Measurements from ENCODE around the gene MLXIPL. TPM values are rescaled to one million over a fixed set of nuclear protein-coding genes. Genes with fewer than 3 reads are reported as not detected.
"Not testable (repeated sequence)": the region's sequence is repeated elsewhere in the genome, so short reads cannot be mapped to it uniquely, and the experiment has no call there.

MLXIPL gene
- total RNA-seq, 1 donor from 2014 or later = 0.15 TPM

DNA sequence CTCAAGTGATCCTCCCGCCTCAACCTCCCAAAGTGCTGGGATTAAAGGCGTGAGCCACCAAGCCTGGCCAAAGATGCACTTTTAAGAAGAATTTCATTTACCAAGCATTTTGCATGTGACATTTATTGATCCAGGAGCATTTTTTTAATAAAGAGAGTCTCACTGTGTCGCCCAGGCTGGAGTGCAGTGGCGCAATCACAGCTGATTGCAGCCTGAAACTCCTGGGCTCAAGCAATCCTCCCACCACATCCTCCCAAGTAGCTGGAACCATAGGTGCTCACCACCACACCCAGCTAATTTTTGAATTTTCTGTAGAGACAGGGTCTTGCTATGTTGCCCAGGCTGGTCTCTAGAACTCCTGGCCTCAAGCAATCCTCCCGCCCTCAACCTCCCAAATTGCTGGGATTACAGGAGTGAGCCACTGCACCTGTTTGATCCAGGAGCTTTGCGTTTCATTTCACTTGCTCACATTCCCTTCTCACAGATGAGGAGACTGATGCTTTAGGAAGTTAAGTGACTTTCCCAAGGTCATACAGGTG, 41.6 kb downstream of the MLXIPL start:
- DNase-seq (ENCODE audit: low read depth) = no peak

GRCh38 chr7:73581006-73581405, 43.3 kb downstream of the MLXIPL start:
- DNase-seq (ENCODE audit: low read depth) = not testable (repeated sequence)

DNA sequence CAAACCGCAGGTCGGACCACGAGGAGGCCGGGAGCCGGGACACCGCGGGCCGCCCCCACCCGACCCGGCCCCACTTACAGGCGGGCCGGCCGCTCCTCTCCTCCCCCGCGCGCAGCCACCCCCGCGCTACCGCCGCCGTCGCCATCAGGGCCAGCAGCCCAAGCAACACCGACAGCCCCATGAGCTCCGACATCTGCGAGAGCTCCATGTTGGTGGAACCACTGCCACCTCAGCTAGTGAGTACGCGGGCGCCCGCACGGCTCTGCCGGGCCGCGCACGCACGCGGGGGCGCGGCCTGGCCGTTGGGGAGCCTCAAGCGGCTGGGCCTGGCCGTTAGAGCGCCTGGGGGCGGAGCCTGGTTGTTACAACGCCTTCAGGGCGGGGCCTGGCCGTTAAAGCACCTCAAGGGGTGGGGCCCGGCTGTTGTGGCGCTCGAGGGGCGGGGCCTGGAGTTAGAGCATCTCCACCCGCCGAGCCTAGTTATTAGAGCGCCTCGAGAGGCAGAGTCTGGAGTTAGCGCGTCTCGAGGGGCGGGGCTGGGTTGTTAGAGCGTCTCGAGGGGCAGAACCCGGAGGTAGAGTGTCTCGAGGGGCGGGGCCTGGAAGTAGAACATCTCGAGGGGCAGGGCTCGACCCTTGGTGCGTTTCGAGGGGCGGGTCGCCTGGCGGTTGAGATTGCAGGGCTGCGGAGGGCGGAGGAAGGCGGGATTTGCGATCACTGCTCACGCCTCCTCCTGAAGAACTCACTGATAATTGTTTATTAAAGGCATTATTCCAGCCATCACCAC, 45.8 kb downstream of the MLXIPL start, which contains the start of gene TBL2:
TSS of gene TBL2 (minus strand) at position 238 of the 787 bp plus-strand sequence. CDS start at position 208, 30 bp downstream.
- peak; percentile 90 for DNase-seq (ENCODE audit: low read depth)

DNA sequence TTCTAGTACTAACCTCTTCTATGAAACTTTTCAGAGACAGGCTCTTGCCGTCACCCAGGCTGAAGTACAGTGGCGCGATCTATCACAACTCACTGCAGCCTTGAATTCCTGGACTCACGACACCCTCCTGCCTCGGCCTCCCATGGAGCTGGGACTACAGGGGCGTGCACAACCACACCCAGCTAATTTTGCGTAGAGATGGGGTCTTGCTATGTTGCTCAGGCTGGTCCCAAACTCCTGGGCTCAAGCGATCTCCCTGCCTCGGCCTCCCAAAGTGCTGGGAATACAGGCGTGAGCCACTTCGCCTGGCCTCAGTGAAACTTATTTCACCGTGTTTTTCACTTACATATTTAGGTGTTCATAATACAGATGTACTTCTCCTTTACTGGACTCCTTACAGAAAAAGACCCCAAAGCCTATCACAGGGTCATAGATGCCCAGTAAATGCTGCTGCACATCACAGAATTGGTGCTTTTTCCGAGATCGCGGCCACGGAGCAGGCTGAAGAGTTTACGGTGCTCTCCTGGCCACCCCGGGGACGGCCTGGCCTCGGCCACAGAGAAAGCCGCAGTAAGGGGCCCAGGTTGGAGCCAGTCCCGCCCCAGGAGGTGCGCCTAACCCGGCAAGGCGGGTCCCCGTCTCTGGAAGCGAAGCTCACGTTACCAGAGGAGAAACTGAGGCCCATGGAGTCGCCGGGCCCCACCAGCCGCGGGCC, 46.5 kb downstream of the MLXIPL start:
- no peak for DNase-seq (ENCODE audit: low read depth)

DNA sequence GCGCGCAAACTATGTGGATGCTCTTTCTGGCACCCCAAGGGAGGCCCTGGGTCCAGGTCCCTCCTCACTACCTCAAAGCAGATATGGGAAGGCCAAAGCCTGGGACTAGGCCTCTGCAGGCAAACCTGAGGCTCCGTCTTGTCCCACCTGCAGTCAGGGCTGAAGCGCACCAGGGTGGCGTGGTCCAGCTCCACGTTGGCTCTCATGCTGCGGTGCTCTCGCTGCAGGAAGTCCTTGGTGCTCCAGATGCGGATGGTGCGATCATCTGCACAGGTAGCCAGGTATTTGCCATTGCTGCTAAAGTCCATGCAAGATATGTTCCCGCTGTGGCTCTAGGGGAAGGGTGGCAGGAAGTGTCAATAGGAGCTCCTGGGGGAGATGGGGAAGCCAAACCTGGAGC, 50.5 kb downstream of the MLXIPL start:
- DNase-seq (ENCODE audit: low read depth) = no peak

DNA sequence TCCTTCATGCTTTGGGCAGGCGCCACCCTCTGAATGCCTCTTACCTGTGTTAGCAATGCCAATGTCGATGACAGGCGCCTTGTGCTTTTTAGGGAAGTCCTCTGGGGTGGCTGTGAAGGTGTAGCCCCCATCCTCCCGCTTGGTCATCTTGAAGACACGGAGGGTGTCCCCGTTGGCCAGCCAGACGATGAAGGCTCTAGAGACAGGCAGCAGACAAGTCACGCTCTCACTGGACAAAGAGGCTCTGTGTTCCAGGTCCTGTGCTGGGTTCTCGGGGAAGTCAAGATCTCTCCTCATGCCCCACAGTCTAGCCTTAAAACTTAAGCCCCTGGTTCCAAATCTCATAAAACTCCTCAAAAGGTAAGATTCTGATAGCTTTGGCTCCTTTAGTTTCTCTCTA, 51.0 kb downstream of the MLXIPL start:
- DNase-seq (ENCODE audit: low read depth) = no peak

DNA sequence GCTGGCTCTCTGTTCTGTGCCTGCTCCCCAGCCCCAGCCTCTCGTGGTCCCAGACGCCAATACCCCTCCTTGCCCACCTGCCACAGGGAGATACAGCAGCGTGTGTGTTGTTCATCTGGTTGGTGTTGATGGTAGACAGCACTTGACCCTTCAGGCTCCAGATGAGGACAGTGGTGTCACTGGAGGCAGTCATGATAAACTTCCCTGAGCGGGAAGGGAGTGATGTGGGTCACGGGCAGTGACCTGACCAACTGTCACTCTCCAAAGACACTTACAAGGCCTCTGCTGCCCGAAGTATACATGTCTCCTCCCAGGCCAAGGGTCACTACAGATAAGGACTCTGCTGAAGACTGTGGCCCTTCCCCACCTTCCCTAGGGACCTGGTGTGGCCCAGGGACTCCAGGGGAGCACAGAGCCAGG, 51.5 kb downstream of the MLXIPL start:
- DNase-seq (ENCODE audit: low read depth) = no peak

DNA sequence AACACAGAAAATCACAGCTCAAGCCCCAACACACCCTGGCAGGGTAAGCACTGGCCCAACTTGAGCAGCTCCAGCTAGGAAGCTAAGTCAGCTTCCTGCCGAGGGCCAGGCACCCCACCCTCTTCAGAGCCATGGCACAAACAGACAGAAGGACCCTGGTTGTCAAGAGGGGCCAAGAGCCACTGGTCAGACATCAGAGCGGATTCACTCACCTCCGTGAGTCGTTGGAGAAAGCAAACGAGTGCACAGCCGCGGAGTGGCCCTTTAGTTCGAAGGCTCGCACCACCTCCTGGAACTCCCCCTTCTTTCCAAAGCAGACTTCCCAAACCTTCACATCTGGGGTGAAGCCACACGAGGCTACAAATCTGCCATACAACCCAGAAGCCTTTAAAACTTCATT, 53.3 kb downstream of the MLXIPL start:
- no peak for DNase-seq (ENCODE audit: low read depth)

DNA sequence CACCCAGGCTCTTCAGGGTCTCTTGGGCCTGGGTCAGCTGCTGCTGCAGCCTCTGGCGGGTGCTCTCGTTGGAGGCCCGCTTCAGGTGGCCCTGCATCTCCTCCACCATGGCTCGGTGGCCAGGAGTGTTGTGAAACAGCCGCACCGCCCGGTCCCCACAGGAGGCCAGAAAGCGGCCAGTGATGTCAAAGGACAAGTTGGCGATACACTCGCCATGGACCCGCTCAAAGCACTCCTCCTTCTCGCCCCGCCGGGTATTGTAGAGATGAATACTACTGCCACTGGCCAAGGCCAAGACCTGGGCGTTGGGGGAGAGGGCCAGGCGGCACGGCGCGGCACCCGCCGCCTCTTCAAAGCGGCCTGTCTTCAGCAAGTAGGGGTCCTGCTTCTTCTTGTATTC, 53.8 kb downstream of the MLXIPL start:
- DNase-seq (ENCODE audit: low read depth) = no peak

DNA sequence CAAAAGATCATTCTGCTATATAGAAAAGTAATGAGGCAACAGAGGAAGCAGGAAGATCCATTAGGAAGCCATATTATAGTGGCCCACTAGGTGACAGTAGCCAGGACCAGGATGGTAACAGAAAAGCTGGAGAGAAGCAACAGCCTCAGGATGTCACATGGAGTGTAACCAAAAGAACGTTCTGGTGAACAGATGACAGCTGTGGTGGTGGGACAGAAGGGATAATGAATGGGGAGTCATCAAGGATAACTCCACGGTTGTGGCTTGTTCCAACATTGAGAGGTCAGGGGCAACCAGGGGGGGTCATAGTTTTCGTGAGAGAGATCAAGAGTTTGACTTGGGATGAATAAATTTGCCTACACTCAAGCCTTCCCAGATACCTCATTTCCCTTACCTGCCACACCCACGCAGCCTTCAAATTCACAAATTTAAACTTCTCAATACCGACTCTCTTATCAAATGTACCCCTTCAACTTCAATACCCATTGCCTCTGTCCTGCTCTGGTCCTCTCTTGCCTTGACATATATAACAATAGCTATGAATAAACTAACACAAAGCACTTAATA, 55.2 kb downstream of the MLXIPL start:
- no peak for DNase-seq (ENCODE audit: low read depth)

GRCh38 chr7:73567846-73568685, 56.3 kb downstream of the MLXIPL start:
- no peak for DNase-seq (ENCODE audit: low read depth)

- DNase-seq (ENCODE audit: low read depth) = no peak
Observed at GRCh38 chr7:73567140-73567539, 57.2 kb downstream of the MLXIPL start.

DNA sequence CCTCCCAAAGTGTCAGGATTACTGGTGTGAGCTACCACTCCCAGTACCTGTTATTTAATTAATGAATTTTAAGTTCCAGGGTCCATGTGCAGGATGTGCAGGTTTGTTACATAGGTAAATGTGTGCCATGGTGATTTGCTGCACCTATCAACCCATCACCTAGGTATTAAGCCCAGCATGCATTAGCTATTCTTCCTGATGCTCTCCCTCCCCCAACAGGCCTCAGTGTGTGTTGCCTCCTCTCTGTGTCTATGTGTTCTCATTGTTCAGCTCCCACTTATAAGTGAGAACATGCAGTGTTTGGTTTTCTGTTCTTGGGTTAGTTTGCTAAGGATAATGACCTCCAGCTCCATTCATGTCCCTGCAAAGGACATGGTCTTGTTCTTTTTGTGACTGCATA, 57.9 kb downstream of the MLXIPL start:
- DNase-seq (ENCODE audit: low read depth) = not testable (repeated sequence)

- DNase-seq (ENCODE audit: low read depth) = no peak
Observed at GRCh38 chr7:73565675-73566340, 58.5 kb downstream of the MLXIPL start.

DNA sequence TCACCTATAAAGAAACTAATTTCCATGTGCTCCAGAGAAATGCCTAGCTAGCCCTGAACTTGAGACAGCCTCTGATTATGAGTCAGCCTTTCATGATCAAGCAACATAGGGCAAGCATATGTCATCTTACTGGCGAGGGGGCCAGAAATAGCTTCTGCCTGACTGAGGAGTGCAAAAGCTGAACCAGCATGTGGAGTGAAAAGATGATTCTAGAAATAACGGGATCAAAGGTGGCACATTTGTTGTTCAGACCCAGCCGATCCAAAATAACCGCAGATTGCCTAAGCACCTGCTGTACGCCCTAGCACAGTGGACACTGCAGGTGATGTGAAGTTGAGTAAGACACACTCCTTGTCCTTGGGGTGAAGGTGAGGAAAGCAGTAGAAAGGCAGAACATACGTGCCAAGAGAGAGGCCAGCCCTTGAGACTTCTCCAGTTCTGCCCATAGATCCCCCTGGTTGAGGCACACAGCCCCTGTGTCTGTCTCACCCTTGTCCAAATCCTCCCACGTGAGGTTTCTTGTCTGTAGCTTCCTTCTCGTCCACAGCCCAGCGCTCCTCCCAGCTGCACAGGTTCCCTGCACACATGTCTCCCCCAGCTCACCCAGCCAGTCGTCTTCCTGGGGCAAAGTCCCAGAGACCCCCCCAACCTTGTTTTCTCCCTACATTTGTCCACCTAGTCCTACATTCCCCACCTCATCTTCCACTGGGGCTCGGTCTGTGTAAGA, 64.0 kb downstream of the MLXIPL start:
- peak; percentile 83 for DNase-seq (ENCODE audit: low read depth)

GRCh38 chr7:73557397-73558257, 66.7 kb downstream of the MLXIPL start, which contains the start of gene BCL7B:
BCL7B (minus strand) TSS chr7:73557690; CDS start chr7:73557578, 112 bp downstream.
- no peak for DNase-seq (ENCODE audit: low read depth)

DNA sequence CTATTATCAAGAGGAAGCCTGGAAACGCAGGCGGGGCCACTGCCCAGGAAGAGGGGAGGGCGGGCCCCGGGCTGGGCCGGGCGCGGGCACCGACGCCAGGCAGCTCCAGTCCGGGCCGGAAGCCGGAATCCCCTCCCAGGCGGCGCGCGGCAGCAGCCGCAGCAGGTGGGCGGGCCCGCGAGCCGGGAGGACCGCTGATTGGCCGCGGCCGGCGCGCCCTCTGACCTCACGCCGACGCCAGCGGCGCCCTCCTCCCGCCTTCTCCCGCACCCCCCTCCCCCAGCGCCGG, 67.3 kb downstream of the MLXIPL start:
- DNase-seq (ENCODE audit: low read depth) = peak; percentile 79

GRCh38 chr7:73556208-73557107, 67.9 kb downstream of the MLXIPL start:
- DNase-seq (ENCODE audit: low read depth) = no peak
